A172 (cell line): ENCODE data around the gene GUCY2F. TPM values are rescaled to one million over a fixed set of nuclear protein-coding genes. Genes with fewer than 3 reads are reported as not detected.

ENCODE experiments used
- DNase-seq: peaks from one replicate; pipeline ENCODE4 v3.0.0-alpha.2; 2015; ENCODE audit warnings: low spot score
- total RNA-seq: library from RNA; depleted of rRNA; stranded (reverse); fragments of >200 nt; shearing (Covaris generic); gene quantifications from 2 replicates; pipeline ENCODE4 v1.2.3, GENCODE V29; 2014; rRNA removed

The GUCY2F gene
- total RNA-seq, 1 experiment from 2014 or later: not detected

DNA sequence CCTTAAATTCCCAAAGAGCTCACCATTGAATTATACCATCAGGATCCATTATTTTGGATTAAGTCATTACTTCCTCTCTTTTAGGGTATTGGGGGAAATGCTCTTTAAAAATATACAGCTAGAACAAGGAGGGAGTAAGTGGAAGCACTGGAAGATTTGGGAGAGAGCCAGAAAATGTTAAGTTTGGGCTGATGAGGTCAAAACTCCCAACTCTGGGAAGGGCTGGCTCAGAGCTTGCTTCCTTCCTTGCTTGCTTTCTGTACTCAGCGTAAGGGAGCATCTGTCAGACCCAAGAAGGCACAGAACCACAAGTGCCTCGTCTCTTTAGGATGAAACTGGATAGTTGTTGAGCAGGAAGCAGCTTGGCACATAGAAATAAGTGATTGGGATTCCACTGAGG lies 138.2 kb downstream of the GUCY2F start:
- no peak for DNase-seq

- DNase-seq: no peak
These were observed 145.7 kb downstream of the GUCY2F start for GRCh38 chrX:109336141-109336540.

DNA sequence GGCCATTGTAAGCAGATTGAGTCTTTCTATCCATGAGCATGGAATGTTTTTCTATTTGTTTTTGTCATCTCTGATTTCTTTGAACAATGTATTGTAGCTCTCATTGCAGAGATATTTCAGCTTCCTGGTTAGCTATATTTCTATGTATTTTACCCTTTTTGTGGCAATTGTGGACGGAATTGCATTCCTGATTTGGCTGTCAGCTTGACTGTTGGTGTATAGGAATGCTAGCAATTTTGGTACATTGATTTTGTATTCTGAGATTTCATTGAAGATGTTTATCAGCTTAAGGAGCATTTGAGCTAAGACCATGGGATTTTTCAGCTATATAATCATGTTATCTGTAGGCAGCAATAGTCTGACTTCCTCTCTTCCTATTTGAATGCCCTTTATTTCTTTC lies 154.6 kb downstream of the GUCY2F start:
- no peak for DNase-seq

Other genes with a start within 250 kb of the GUCY2F start
- 58.1 and 65.9 TPM in 2 replicates for gene NXT2, start 54.8 kb upstream of the GUCY2F start, total RNA-seq
- not detected in 2 replicates for gene KCNE5, start 143.1 kb upstream of the GUCY2F start, total RNA-seq